Measurements from ENCODE around the gene BBX. TPM values are rescaled to one million over a fixed set of nuclear protein-coding genes. Genes with fewer than 3 reads are reported as not detected.

Gene BBX
- total RNA-seq, 1 donor from 2014 or later = 43.4 TPM

- no peak for DNase-seq (ENCODE audit: low spot score)
Observed at GRCh38 chr3:107837895-107838612, 315.3 kb downstream of the BBX start.

- DNase-seq (ENCODE audit: low spot score) = no peak
Observed at GRCh38 chr3:107841831-107842230, 319.1 kb downstream of the BBX start.

GRCh38 chr3:107842940-107843339, 320.2 kb downstream of the BBX start:
- DNase-seq (ENCODE audit: low spot score) = no peak

DNA sequence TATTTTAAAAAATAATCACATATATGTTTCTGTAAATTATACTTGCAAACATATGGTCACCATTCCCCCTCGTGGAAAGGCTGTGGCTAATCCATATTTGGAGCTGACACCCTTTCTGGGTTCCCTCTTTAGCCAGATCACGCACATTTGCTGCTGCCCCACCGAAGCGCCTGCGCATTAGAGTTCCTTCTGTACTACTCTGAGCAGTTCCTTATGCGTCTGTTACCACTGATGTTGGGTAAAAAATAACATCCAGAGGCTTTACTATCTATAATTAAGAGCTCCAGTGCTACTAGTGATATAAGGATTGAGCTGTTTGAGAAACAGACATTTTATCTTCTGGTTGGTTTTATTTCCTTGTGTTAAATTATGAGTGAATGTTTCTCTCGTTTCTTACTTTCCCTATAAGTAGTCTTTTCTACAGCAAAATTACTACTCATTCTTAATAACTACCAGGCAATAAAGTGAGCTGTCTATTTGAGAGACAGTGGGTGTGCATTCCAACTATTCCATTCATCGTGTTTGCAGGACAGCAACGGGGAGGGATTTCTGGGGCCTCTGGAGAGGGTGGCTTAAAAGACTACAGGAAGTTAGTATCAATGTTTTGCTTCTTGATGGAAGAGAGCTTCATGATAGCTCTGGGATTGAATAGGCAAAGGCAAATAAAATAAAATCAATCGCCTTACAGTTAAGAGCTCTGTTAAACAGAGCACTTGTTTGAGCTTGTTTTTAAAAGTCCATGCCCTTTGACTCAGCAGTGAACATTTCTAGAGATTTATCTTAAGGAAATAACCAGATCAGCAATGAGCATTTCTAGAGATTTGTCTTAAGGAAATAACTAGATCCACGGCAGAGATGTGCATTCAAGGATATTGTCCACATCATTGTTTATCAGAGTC, 322.9 kb downstream of the BBX start:
- no peak for DNase-seq (ENCODE audit: low spot score)

DNA sequence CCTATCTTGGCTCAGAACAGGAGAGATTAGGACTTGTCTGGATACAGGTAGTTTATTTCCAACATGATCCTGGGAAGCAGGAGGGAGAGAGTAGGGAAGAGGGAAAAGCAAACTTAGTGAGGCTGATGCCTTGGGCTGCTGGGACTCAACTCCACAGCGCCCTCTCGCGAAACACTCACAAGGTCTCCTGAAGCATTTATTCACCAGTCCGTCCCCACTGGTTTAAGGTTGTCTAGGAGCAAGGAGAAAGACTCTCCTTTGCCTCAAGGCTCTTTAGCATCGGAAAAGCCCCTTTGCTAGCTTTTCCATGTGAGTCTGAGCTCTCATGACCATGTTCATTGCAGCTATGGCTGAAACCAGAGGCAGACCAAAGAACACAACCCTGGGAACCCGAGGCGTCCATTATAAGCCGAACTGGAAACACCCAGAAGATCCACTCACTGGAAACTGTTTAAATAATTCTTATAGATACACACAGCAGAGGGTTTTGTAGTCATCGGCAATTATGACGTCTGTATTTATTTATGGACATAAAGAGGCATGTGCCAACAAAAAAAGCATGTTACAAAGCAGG, 323.6 kb downstream of the BBX start:
- no peak for DNase-seq (ENCODE audit: low spot score)

- no peak for DNase-seq (ENCODE audit: low spot score)
Observed at GRCh38 chr3:107847791-107848190, 325.0 kb downstream of the BBX start.

GRCh38 chr3:107848351-107848915, 325.7 kb downstream of the BBX start:
- no peak for DNase-seq (ENCODE audit: low spot score)

DNA sequence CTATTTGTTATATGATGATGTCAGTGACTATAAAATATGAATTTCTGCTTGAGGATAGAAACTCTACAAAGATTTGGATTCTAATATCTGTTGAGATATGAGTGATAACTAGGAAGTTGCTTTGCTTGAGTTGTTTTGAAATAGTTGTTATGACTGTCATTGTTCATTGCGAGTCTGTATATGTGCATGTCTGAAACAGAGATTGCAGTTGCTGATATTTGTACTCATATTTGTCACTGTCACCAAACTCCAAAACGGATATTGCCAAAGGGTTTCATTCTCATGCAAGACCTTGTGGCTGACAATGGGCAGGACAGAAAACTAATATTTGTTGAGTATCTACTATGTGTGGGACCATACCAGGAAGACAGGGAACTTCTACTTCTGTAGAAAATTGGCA, 327.9 kb downstream of the BBX start:
- DNase-seq (ENCODE audit: low spot score) = no peak

- no peak for DNase-seq (ENCODE audit: low spot score)
Observed at GRCh38 chr3:107853821-107854220, 331.1 kb downstream of the BBX start.

DNA sequence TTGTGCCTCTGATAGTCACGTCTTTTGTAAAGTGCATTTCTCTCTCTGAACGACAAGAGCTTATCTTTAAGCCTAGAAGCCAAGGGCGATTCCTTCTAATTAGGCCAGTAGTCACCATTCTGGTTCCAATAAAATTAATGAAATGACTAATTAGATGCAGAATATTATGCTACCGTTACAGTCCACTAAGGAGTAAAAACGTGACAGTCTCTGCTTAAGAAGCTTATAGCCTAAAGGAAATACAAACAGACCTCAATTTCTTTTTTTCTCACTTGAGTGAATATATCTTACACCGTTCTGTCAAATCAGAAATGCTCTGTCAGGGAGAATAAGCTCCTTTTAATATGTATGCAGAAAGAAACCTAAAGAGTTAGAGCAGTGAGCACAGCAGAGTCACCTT, 332.0 kb downstream of the BBX start:
- no peak for DNase-seq (ENCODE audit: low spot score)

DNA sequence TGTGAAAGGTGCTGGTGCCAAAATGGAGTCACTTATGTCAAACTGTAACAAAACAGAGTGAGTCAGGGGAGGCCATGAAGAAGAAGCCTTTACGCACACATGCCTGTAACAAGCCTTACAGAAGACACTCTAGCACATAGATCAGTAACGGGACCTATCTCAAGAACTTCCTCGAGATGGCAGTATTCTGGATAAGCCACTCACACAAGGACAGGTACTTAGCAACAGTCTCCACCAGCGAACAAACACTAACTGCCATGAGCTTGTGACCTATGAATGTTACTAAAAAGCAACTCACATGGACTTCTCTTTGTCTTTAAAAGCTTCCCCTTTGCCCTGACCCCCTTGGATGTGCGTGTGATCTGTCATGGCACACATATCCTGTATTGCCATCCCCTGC, 332.9 kb downstream of the BBX start:
- DNase-seq (ENCODE audit: low spot score) = no peak

- DNase-seq (ENCODE audit: low spot score) = no peak
Observed at GRCh38 chr3:107857854-107858253, 335.1 kb downstream of the BBX start.

GRCh38 chr3:107858876-107859275, 336.1 kb downstream of the BBX start:
- no peak for DNase-seq (ENCODE audit: low spot score)

Other genes with a start within 250 kb of the BBX start
- gene CCDC54, start 145.5 kb upstream of the BBX start, total RNA-seq = not detected

All from mesenteric fat pad (tissue), 1 donor.